Activated T-cell treated with anti-CD3 and anti-CD28 coated beads, Interleukin-2, amount 50 U/mL, for 4 hours (primary cell): ENCODE data around the gene STX8. TPM values are rescaled to one million over a fixed set of nuclear protein-coding genes. Genes with fewer than 3 reads are reported as not detected.

Experiments
- ATAC-seq, 2 donors: fragments of 200-7000 bp; cut with Tn5 transposase; one replicate each; pipeline ENCODE4 v1.10.0; 2021
- DNase-seq: peaks from one replicate; pipeline ENCODE4 v3.0.0-alpha.2; 2020
- H3K27me3 Mint-ChIP-seq: one replicate; pipeline ENCODE4 v1.8.0; 2021; ENCODE audit warnings: low read depth, mixed read lengths
- H3K36me3 Mint-ChIP-seq: one replicate; pipeline ENCODE4 v1.8.0; 2022; ENCODE audit warnings: mixed read lengths; ENCODE audit not compliant: insufficient read depth
- H3K4me1 Mint-ChIP-seq: one replicate; pipeline ENCODE4 v1.8.0; 2021; ENCODE audit warnings: low read depth, mixed read lengths
- H3K4me3 Mint-ChIP-seq: one replicate; pipeline ENCODE4 v1.8.0; 2021; ENCODE audit warnings: mild to moderate bottlenecking, moderate library complexity, mixed read lengths
- H3K9me3 Mint-ChIP-seq: one replicate; pipeline ENCODE4 v1.8.0; 2021; ENCODE audit warnings: mixed read lengths
- total RNA-seq, 3 donors: library from RNA; stranded (reverse); gene quantifications; one replicate each; pipeline ENCODE4 v1.2.1, GENCODE V29; 2021

STX8 gene
- total RNA-seq, 3 donors from 2014 or later, result 37.5 to 40.7 (median 38.3) TPM

GRCh38 chr17:9211133-9211765, 364.4 kb downstream of the STX8 start:
- no peak for ATAC-seq
- no peak overlapping the region for H3K4me3 Mint-ChIP-seq
- DNase-seq, result no peak
- no peaks in the 10 kb centered on the region for H3K4me1 Mint-ChIP-seq
- no peaks in the 10 kb centered on the region for H3K27me3 Mint-ChIP-seq
- H3K36me3 Mint-ChIP-seq, result no peaks in the 10 kb centered on the region
- H3K9me3 Mint-ChIP-seq, result peaks cover 12% of the 10 kb centered on the region

DNA sequence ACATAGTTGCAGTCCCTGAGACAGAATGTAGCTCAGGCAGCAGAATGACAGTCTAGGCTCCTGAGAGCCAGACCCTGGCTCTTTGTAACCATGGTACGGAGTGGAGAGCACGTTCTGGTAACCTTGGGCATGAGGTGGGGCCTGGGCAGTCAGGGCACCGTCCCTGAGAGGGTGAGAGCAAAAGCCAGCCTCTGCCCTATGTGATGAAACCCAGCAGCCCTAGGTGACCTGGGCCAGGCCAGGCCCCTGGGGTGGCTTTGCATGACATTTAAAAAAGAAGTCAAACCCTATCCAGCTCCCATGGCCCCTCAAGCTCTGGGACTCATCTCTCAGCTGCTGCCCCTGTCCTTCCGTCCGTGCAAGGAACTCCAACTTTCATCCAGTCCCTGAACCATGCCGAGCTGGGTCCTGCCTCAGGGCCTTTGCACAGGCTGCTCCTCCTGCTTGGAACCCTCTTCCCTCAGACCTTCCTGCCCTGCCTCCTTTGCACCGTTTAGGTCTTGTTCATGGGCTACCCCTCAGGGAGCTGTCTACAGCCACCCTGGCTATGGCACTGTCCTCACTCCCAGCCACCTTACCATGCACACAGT, 365.7 kb downstream of the STX8 start:
- H3K36me3 Mint-ChIP-seq, result no peaks in the 10 kb centered on the region
- H3K9me3 Mint-ChIP-seq, result no peaks in the 10 kb centered on the region
- H3K4me1 Mint-ChIP-seq, result no peaks in the 10 kb centered on the region
- H3K27me3 Mint-ChIP-seq, result no peaks in the 10 kb centered on the region
- no peak for ATAC-seq
- no peak for DNase-seq
- no peak overlapping the region for H3K4me3 Mint-ChIP-seq

DNA sequence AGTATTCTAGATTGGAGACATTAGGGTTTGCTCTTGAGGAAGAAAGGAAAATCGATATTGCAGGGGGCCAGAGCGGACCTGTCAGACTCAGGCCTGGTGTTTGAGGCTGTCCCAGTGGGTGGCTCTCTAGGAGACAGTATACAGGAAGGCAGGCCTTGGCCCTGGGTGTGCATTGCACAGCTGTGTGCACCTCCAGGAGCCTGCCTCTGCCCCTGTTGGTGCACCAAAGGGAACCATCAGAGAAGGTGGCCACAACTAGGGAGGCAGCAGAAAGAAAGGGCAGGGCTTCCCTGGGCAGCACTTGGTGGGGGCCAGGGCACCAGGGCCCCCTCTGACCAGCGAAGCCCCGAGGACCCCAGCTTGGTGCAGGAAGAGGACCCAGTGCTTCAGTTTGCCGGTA, 366.3 kb downstream of the STX8 start:
- Mint-ChIP-seq H3K9me3 (no peaks in the 10 kb centered on the region), H3K4me3 (no peak overlapping the region), H3K4me1 (no peaks in the 10 kb centered on the region), H3K27me3 (no peaks in the 10 kb centered on the region), H3K36me3 (no peaks in the 10 kb centered on the region)
- no peak for DNase-seq
- no peak for ATAC-seq

- Mint-ChIP-seq H3K4me3 (no peak overlapping the region), H3K9me3 (no peaks in the 10 kb centered on the region), H3K27me3 (no peaks in the 10 kb centered on the region), H3K4me1 (no peaks in the 10 kb centered on the region), H3K36me3 (no peaks in the 10 kb centered on the region)
- no peak for ATAC-seq
- DNase-seq, result no peak
These were observed 367.1 kb downstream of the STX8 start for GRCh38 chr17:9208381-9209105.

DNA sequence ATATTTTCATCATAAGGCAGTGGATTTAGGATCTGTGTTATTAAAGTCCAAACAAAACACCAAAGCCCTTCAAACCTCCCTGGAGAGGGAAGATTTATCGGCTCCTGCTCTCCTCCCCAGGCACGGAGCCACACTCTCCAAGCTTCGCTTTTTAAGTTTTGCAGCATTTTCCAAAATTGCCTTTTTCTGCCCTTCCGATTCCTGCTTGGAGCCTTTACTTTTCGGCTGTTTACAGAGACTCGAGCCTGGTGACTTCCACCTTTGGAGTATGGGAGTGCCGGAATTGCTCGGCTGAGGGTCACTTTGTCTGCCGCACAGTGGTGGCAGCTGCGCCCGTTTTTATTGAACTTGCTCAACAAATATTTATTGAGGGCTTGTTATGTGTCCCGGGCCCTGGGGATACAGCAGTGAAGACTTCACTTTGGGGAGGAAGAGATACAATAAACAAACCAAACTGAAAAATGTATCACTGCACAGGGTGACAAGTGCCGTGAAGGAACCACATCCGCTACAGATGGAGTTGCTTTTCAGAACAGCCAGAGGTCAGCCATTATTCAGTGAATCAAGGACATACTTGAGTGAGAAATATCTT, 368.8 kb downstream of the STX8 start:
- DNase-seq (no peak), ATAC-seq (no peak)
- no peaks in the 10 kb centered on the region for H3K27me3 Mint-ChIP-seq

DNA sequence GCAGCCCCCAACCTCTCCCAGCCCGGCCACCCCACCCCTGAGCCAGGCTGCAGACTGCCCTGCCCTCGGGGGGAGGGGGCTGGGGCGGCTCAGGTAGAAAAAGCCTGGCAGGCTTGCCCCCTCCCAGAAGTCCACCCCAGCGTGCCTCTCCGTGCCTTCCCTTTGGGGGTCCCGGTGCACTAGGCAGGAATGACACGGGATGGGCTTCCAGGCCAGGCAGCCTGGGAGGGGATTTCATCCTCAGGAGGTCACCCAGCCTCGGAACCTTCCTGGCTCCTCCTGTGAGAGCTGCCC, 369.3 kb downstream of the STX8 start:
- no peaks in the 10 kb centered on the region for H3K9me3 Mint-ChIP-seq
- DNase-seq (no peak), ATAC-seq (no peak)
- H3K4me1 Mint-ChIP-seq, result no peaks in the 10 kb centered on the region
- no peaks in the 10 kb centered on the region for H3K36me3 Mint-ChIP-seq
- H3K27me3 Mint-ChIP-seq, result no peaks in the 10 kb centered on the region
- no peak overlapping the region for H3K4me3 Mint-ChIP-seq

More for the DNA sequence above, 368.8 kb downstream of the STX8 start:
- H3K4me1 Mint-ChIP-seq, result no peaks in the 10 kb centered on the region
- H3K36me3 Mint-ChIP-seq, result no peaks in the 10 kb centered on the region
- H3K9me3 Mint-ChIP-seq, result no peaks in the 10 kb centered on the region
- H3K4me3 Mint-ChIP-seq, result no peak overlapping the region

DNA sequence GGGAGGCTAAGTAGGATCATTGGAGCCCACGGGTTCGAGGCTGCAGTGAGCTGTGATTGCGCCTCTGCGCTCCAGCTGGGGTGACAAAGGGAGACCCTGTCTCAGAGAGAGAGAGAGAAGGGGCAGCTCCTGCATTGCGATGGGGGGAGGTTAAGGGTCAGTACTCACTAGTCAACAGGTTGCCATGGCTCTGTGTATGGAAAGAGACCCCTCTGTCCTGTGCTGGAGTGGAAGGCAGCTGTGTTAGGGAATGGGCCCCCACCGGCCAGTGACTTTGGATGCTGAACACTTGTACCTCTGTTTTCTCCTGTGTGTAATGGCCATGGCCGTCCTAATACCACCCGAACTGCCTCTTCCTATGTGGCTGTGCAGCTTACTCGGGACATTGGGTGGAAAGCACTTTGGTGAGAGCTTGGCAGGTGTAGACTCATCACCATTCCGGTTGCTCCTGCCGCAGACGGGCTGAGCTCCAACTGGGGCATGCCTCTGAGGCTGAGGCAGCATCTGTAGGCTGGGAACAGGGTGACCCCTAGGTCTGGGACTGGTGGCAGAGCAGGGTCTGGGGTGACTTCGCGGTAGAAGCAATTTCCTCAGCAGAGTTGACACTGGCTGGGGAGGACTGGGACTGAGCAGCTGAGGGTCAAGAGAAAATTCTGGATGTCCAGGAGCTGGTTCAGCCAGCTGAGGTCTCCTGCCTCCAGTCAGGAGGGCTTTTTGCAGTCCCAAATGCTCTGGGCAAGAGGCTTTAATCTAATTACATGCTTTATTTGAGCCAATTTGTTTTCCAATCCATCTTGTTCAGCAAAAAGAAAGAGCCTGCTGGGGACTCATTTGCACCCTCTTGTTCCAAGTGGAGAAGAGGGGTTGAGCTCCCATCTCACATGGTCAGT, 369.9 kb downstream of the STX8 start:
- no peaks in the 10 kb centered on the region for H3K27me3 Mint-ChIP-seq
- DNase-seq (no peak), ATAC-seq (no peak)
- no peaks in the 10 kb centered on the region for H3K9me3 Mint-ChIP-seq
- no peaks in the 10 kb centered on the region for H3K4me1 Mint-ChIP-seq
- H3K4me3 Mint-ChIP-seq, result no peak overlapping the region
- H3K36me3 Mint-ChIP-seq, result no peaks in the 10 kb centered on the region

DNA sequence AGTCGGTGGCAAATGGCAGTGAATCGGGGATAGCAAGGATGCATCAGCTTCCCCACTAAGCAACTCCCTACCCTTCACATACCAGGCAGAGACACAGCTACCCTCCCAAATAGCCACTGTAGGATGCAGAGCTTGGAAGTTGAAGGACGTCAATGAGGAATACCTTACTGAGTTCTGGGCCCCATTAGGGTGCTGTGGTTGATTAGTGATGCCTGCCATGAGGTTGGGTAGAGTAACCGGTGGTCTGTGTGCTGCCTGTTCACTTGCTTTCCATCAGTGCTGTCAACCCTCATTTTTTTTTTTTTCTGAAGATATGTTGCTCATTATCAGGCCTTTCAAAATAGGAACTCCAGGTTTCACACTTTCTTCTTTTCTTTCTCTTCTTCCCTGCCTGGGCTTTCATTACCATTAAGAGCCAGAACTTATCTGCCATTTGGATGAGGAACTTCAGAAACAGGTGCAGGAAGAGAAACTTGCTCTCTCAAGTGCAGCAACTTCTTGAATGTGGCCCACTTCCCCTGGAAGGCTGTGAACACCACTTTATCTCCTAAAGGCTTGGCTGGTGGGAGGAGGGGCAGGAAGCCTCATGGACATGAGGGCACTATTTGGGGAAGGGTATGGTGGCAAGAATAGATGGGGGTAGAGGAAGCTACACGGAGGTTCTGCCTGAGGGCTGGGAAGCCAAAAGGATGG, 370.8 kb downstream of the STX8 start:
- no peaks in the 10 kb centered on the region for H3K27me3 Mint-ChIP-seq
- DNase-seq, result no peak
- H3K36me3 Mint-ChIP-seq, result no peaks in the 10 kb centered on the region

DNA sequence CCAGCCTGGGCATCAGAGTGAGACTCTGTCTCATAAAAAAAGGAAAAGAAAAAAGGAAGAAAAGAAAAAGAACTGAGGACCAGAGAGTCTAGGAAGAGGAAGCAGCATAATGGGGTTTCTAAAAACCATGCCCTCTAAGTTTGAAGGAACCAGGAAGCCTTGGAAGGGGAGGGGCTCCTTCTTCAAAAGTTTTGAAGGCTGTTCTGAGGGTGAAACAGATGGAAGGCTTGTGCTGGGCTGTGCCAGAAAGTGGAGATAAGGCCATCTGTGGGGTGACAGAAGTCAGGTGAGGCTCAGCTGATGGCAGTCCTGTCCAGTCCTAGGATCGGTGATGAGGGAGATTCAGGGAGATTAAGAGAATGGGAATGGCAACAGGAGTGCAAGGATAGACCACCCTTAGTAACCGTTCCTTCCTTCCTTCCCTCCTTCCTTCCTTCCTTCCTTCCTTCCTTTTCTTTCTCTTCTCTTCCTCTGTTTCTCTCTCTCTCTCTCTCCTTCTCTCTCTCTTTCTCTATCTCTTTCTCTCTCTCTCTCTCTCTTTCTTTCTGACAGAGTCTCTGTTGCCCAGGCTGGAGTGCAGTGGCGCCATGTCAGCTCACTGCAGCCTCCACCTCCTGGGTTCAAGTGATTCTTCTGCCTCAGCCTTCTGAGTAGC, 371.7 kb downstream of the STX8 start:
- DNase-seq (no peak), ATAC-seq (no peak)
- Mint-ChIP-seq H3K9me3 (no peaks in the 10 kb centered on the region), H3K27me3 (no peaks in the 10 kb centered on the region), H3K4me1 (no peaks in the 10 kb centered on the region), H3K4me3 (no peak overlapping the region), H3K36me3 (no peaks in the 10 kb centered on the region)

More for the DNA sequence above, 370.8 kb downstream of the STX8 start:
- no peaks in the 10 kb centered on the region for H3K4me1 Mint-ChIP-seq
- no peaks in the 10 kb centered on the region for H3K9me3 Mint-ChIP-seq
- no peak overlapping the region for H3K4me3 Mint-ChIP-seq
- no peak for ATAC-seq

DNA sequence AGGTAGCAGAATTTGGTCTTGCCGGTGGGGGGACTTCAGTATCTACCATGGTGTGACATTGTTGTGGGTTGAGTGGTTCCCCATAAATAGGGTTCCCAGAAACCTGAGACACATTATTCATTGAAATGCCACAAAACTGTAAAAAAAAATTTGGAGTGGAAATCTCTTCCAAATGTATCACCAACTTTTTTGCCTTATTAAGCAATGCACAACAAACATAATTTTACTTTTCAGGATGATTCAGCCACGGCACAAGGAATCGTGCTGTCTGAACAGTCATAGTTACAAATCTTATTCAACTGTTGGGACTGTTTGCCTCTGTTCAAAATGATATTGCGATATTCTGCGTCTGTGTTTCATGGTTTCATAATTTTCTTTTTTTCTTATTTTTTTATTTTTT, 373.1 kb downstream of the STX8 start:
- no peak for DNase-seq

GRCh38 chr17:9200699-9201359, 374.8 kb downstream of the STX8 start:
- no peak overlapping the region for H3K4me3 Mint-ChIP-seq
- peaks cover 8% of the 10 kb centered on the region for H3K27me3 Mint-ChIP-seq
- ATAC-seq, result no peak
- DNase-seq, result no peak
- H3K36me3 Mint-ChIP-seq, result no peaks in the 10 kb centered on the region
- H3K4me1 Mint-ChIP-seq, result no peaks in the 10 kb centered on the region
- no peaks in the 10 kb centered on the region for H3K9me3 Mint-ChIP-seq

More for the DNA sequence above, 373.1 kb downstream of the STX8 start:
- Mint-ChIP-seq H3K4me1 (no peaks in the 10 kb centered on the region), H3K27me3 (peaks cover 6% of the 10 kb centered on the region), H3K36me3 (no peaks in the 10 kb centered on the region), H3K4me3 (no peak overlapping the region), H3K9me3 (no peaks in the 10 kb centered on the region)
- ATAC-seq, result no peak
